SK-N-SH treated with all-trans-retinoic acid at 6 μM for 48 hours (cell line): ENCODE data around the gene ZC3H13.

Source experiments
- ATAC-seq: fragments of 200-7000 bp; cut with Tn5 transposase; 3 replicates; pipeline ENCODE4 v1.9.1; 2020; ENCODE audit warnings: mild to moderate bottlenecking, moderate library complexity
- ARNTL ChIP-seq: fragments of 450-650 bp; formaldehyde crosslinking; IDR thresholded peaks from 2 replicates; pipeline ENCODE4 v1.5.0; 2020; ENCODE audit warnings: low read depth, mild to moderate bottlenecking, moderate library complexity, borderline replicate concordance
- BACH2 ChIP-seq: fragments of 250-450 bp; sonication (Bioruptor Pico); IDR thresholded peaks from 2 replicates; pipeline ENCODE4 v1.9.0; 2021; ENCODE audit warnings: mild to moderate bottlenecking, borderline replicate concordance
- CREB5 ChIP-seq: fragments of 250-450 bp; sonication (Bioruptor Pico); IDR thresholded peaks from 2 replicates; pipeline ENCODE4 v1.5.1; 2020; ENCODE audit warnings: low read depth, mild to moderate bottlenecking, moderate library complexity
- CSDC2 ChIP-seq: fragments of 250-450 bp; sonication (Bioruptor Pico); IDR thresholded peaks from 2 replicates; pipeline ENCODE4 v1.5.0; 2020; ENCODE audit warnings: mild to moderate bottlenecking, moderate library complexity
- CSRNP3 ChIP-seq: fragments of 250-450 bp; sonication (Bioruptor Pico); IDR thresholded peaks from 2 replicates; pipeline ENCODE4 v1.5.1; 2021; ENCODE audit warnings: mild to moderate bottlenecking, moderate library complexity
- ESRRG ChIP-seq: fragments of 250-450 bp; sonication (Bioruptor Pico); IDR thresholded peaks from 2 replicates; pipeline ENCODE4 v1.6.1; 2021; ENCODE audit warnings: mild to moderate bottlenecking
- GLIS3 ChIP-seq: fragments of 250-450 bp; sonication (Bioruptor Pico); IDR thresholded peaks from 2 replicates; pipeline ENCODE4 v1.5.0; 2020; ENCODE audit warnings: mild to moderate bottlenecking, moderate library complexity
- ISL1 ChIP-seq: fragments of 250-450 bp; sonication (Bioruptor Pico); IDR thresholded peaks from 2 replicates; pipeline ENCODE4 v2.1.2; 2022; ENCODE audit warnings: mild to moderate bottlenecking, moderate library complexity
- OSR1 ChIP-seq: fragments of 250-450 bp; sonication (Bioruptor Pico); IDR thresholded peaks from 2 replicates; pipeline ENCODE4 v1.8.0; 2022; ENCODE audit warnings: moderate library complexity, mild to moderate bottlenecking, inconsistent platforms
- PATZ1 ChIP-seq: fragments of 250-450 bp; sonication (Bioruptor Pico); IDR thresholded peaks from 2 replicates; pipeline ENCODE4 v1.8.0; 2020; ENCODE audit warnings: mild to moderate bottlenecking, moderate library complexity, borderline replicate concordance
- POU6F1 ChIP-seq: fragments of 250-450 bp; sonication (Bioruptor Pico); IDR thresholded peaks from 2 replicates; pipeline ENCODE4 v1.8.0; 2021; ENCODE audit warnings: low read depth, mild to moderate bottlenecking, moderate library complexity, borderline replicate concordance
- PPARA ChIP-seq: fragments of 250-450 bp; sonication (Bioruptor Pico); IDR thresholded peaks from 2 replicates; pipeline ENCODE4 v1.5.0; 2020; ENCODE audit warnings: mild to moderate bottlenecking, borderline replicate concordance
- RARB ChIP-seq: fragments of 250-450 bp; sonication (Bioruptor Pico); IDR thresholded peaks from 2 replicates; pipeline ENCODE4 v1.8.0; 2021; ENCODE audit warnings: mild to moderate bottlenecking, moderate library complexity
- SNAI2 ChIP-seq: fragments of 250-450 bp; sonication (Bioruptor Pico); IDR thresholded peaks from 2 replicates; pipeline ENCODE4 v1.5.0; 2020; ENCODE audit warnings: mild to moderate bottlenecking, moderate library complexity
- TOX ChIP-seq: fragments of 250-450 bp; sonication (Bioruptor Pico); IDR thresholded peaks from 2 replicates; pipeline ENCODE4 v1.8.0; 2021; ENCODE audit warnings: mild to moderate bottlenecking, moderate library complexity, borderline replicate concordance
- TSHZ2 ChIP-seq: fragments of 250-450 bp; sonication (Bioruptor Pico); IDR thresholded peaks from 2 replicates; pipeline ENCODE4 v1.5.0; 2020; ENCODE audit warnings: mild to moderate bottlenecking, moderate library complexity
- ZC3H10 ChIP-seq: fragments of 250-450 bp; sonication (Bioruptor Pico); IDR thresholded peaks from 2 replicates; pipeline ENCODE4 v1.5.1; 2021; ENCODE audit warnings: mild to moderate bottlenecking, moderate library complexity
- ZFP30 ChIP-seq: fragments of 450-650 bp; formaldehyde crosslinking; IDR thresholded peaks from 2 replicates; pipeline ENCODE4 v1.5.0; 2022; ENCODE audit warnings: mild to moderate bottlenecking, moderate library complexity
- ZNF565 ChIP-seq: fragments of 450-650 bp; formaldehyde crosslinking; conservative IDR thresholded peaks from 2 replicates; pipeline ENCODE4 v1.5.0; 2020; ENCODE audit warnings: low read depth, mild to moderate bottlenecking, moderate library complexity
- ZNF8 ChIP-seq: fragments of 450-650 bp; formaldehyde crosslinking; IDR thresholded peaks from 2 replicates; pipeline ENCODE4 v1.5.0; 2020; ENCODE audit warnings: mild to moderate bottlenecking, moderate library complexity

The ZC3H13 gene

GRCh38 chr13:46076827-46077226 lies 24.3 kb upstream of the ZC3H13 start:
- no peak for ATAC-seq

GRCh38 chr13:46075811-46076210 lies 23.3 kb upstream of the ZC3H13 start:
- TF ChIP-seq ZNF565 (no peak), PPARA (CRISPR knock-in tag) (no peak), BACH2 (CRISPR knock-in tag) (no peak), OSR1 (CRISPR knock-in tag) (no peak), POU6F1 (CRISPR knock-in tag) (no peak), TOX (no peak), CSDC2 (CRISPR knock-in tag) (no peak), ISL1 (no peak), ZFP30 (CRISPR knock-in tag) (no peak), GLIS3 (CRISPR knock-in tag) (no peak), RARB (CRISPR knock-in tag) (no peak), TSHZ2 (CRISPR knock-in tag) (no peak), ARNTL (CRISPR knock-in tag) (no peak), SNAI2 (CRISPR knock-in tag) (no peak), PATZ1 (CRISPR knock-in tag) (no peak)
- no peak for ATAC-seq

More at GRCh38 chr13:46076827-46077226, 24.3 kb upstream of the ZC3H13 start:
- TF ChIP-seq CSDC2 (CRISPR knock-in tag), result no peak
- TF ChIP-seq PATZ1 (CRISPR knock-in tag), result no peak
- no peak for TF ChIP-seq CREB5 (CRISPR knock-in tag)

GRCh38 chr13:46071590-46072249 lies 19.2 kb upstream of the ZC3H13 start:
- ATAC-seq, result no peak
- TF ChIP-seq ARNTL (CRISPR knock-in tag), result no peak
- no peak for TF ChIP-seq ESRRG
- no peak for TF ChIP-seq POU6F1 (CRISPR knock-in tag)
- TF ChIP-seq ZFP30 (CRISPR knock-in tag), result no peak
- no peak for TF ChIP-seq OSR1 (CRISPR knock-in tag)
- TF ChIP-seq ZC3H10 (CRISPR knock-in tag), result no peak
- TF ChIP-seq SNAI2 (CRISPR knock-in tag), result no peak
- no peak for TF ChIP-seq ZNF8
- no peak for TF ChIP-seq TSHZ2 (CRISPR knock-in tag)
- TF ChIP-seq CSRNP3 (CRISPR knock-in tag), result no peak
